IMR-90 (cell line): ENCODE results near the gene PLCH1. TPM values are rescaled to one million over a fixed set of nuclear protein-coding genes. Genes with fewer than 3 reads are reported as not detected.

Experiments
- ATAC-seq: fragments of 200-7000 bp; cut with Tn5 transposase; 2 replicates; pipeline ENCODE4 v1.9.1; 2020; ENCODE audit warnings: low read depth, mild to moderate bottlenecking, moderate library complexity
- BruUV-seq: library from RNA; stranded (reverse); fragments of 400-500 nt; replicated peaks from 2 replicates; lab custom pipeline; 2021; lab: Mats Ljungman, UMichigan
- CTCF ChIA-PET: fragments of 300-600 bp; formaldehyde crosslinking; extraction: SDS; loops from one replicate; lab custom pipeline; 2021; ENCODE audit warnings: antibody characterized with exemption; lab: Yijun Ruan, JAX
- POLR2A ChIA-PET: fragments of 300-600 bp; sonication (Branson Sonifier 250); formaldehyde crosslinking; loops from one replicate; lab custom pipeline; 2022; ENCODE audit warnings: antibody characterized with exemption; ENCODE audit not compliant: unreplicated experiment; lab: Charles Lee
- DNase-seq: peaks from one replicate; pipeline ENCODE4 v3.0.0; 2013
- H2AFZ ChIP-seq: replicated peaks from 2 replicates; pipeline ENCODE3; 2013; ENCODE audit warnings: low read length, mild to moderate bottlenecking; ENCODE audit not compliant: poor library complexity
- H2AK5ac ChIP-seq: 2 replicates; pipeline ENCODE4 v1.6.1; 2013; ENCODE audit warnings: low read depth, low read length, inconsistent platforms
- H2AK9ac ChIP-seq: replicated peaks from 2 replicates; pipeline ENCODE3; 2013; ENCODE audit warnings: mild to moderate bottlenecking, low read depth, low read length, moderate library complexity; ENCODE audit not compliant: poor library complexity
- H2BK120ac ChIP-seq: 2 replicates; pipeline ENCODE4 v1.6.1; 2013; ENCODE audit warnings: low read depth, low read length, inconsistent platforms
- H2BK15ac ChIP-seq: 3 replicates; pipeline ENCODE4 v1.6.1; 2013; ENCODE audit warnings: low read depth, low read length, inconsistent platforms
- H2BK20ac ChIP-seq: 2 replicates; pipeline ENCODE4 v1.6.1; 2013; ENCODE audit warnings: low read depth, mild to moderate bottlenecking, inconsistent platforms, low read length, moderate library complexity
- H2BK5ac ChIP-seq: 2 replicates; pipeline ENCODE4 v1.6.1; 2013; ENCODE audit warnings: mild to moderate bottlenecking, low read depth, low read length, inconsistent platforms; ENCODE audit not compliant: poor library complexity, severe bottlenecking
- H3K14ac ChIP-seq: replicated peaks from 2 replicates; pipeline ENCODE4 v1.6.1; 2013; ENCODE audit warnings: low read depth, low read length, inconsistent platforms
- H3K18ac ChIP-seq: 2 replicates; pipeline ENCODE4 v1.6.1; 2013; ENCODE audit warnings: low read depth, low read length, control low read depth
- H3K23ac ChIP-seq: 2 replicates; pipeline ENCODE4 v1.6.1; 2013; ENCODE audit warnings: low read depth, low read length, inconsistent platforms
- H3K27ac ChIP-seq: 2 replicates; pipeline ENCODE4 v1.5.1; 2013; ENCODE audit warnings: mild to moderate bottlenecking, control low read depth, low read length; ENCODE audit not compliant: insufficient read depth
- H3K27me3 ChIP-seq: 2 replicates; pipeline ENCODE4 v1.6.1; 2013; ENCODE audit warnings: low read length; ENCODE audit not compliant: control insufficient read depth, insufficient read depth
- H3K36me3 ChIP-seq: 2 replicates; pipeline ENCODE4 v1.6.1; 2013; ENCODE audit warnings: low read length, mixed read lengths; ENCODE audit not compliant: control insufficient read depth, insufficient read depth
- H3K4ac ChIP-seq: 2 replicates; pipeline ENCODE4 v1.6.1; 2013; ENCODE audit warnings: low read depth, low read length, inconsistent platforms
- H3K4me1 ChIP-seq: 2 replicates; pipeline ENCODE4 v1.6.1; 2013; ENCODE audit warnings: low read length, mixed read lengths; ENCODE audit not compliant: control insufficient read depth, insufficient read depth
- H3K4me2 ChIP-seq: 2 replicates; pipeline ENCODE4 v1.6.1; 2013; ENCODE audit warnings: low read depth, mild to moderate bottlenecking, control low read depth, low read length, moderate library complexity
- H3K4me3 ChIP-seq: 2 replicates; pipeline ENCODE4 v1.5.1; 2013; ENCODE audit warnings: low read depth, mild to moderate bottlenecking, control low read depth, low read length, moderate library complexity; ENCODE audit not compliant: insufficient read depth
- H3K56ac ChIP-seq: 2 replicates; pipeline ENCODE4 v1.6.1; 2013; ENCODE audit warnings: low read length, inconsistent platforms; ENCODE audit not compliant: insufficient read depth; ENCODE audit errors: extremely low read depth
- H3K79me1 ChIP-seq, 2 experiments: 2 replicates each; pipeline ENCODE4 v1.6.1; 2013; ENCODE audit warnings: low read length in 2 of 2, inconsistent platforms in 1 of 2, low read depth in 1 of 2
- H3K9ac ChIP-seq: 2 replicates; pipeline ENCODE4 v1.6.1; 2013; ENCODE audit warnings: low read depth, low read length, control low read depth
- H3K9me1 ChIP-seq: 2 replicates; pipeline ENCODE4 v1.6.1; 2013; ENCODE audit warnings: low read length, inconsistent platforms; ENCODE audit not compliant: insufficient read depth
- H3K9me3 ChIP-seq: 2 replicates; pipeline ENCODE4 v1.6.1; 2013; ENCODE audit warnings: low read length; ENCODE audit not compliant: control insufficient read depth, insufficient read depth
- H4K20me1 ChIP-seq: 2 replicates; pipeline ENCODE4 v1.6.1; 2013; ENCODE audit warnings: low read length, inconsistent platforms; ENCODE audit not compliant: insufficient read depth
- H4K5ac ChIP-seq: 2 replicates; pipeline ENCODE4 v1.6.1; 2013; ENCODE audit warnings: mild to moderate bottlenecking, low read depth, low read length, control low read depth
- H4K8ac ChIP-seq, 2 experiments: 2 replicates each; pipeline ENCODE4 v1.6.1; 2013; ENCODE audit warnings: low read depth in 2 of 2, low read length in 2 of 2, control low read depth in 1 of 2, inconsistent platforms in 1 of 2
- H4K91ac ChIP-seq: 2 replicates; pipeline ENCODE4 v1.6.1; 2013; ENCODE audit warnings: low read depth, low read length, inconsistent platforms; ENCODE audit not compliant: insufficient read depth
- ELK1 ChIP-seq: fragments of 150-350 bp; IDR thresholded peaks from 2 replicates; pipeline ENCODE4 v1.6.1; 2016; ENCODE audit warnings: low read depth, mild to moderate bottlenecking, low read length, moderate library complexity, borderline replicate concordance
- MAFK ChIP-seq: IDR thresholded peaks from 2 replicates; pipeline ENCODE4 v1.6.1; 2012; ENCODE audit warnings: low read depth, low read length, improper control_type of control experiment
- WGBS, 2 experiments: methylation state at CpG; one replicate each; pipeline versions ENCODE4 v1.1.5 to v1.1.7; 2013; ENCODE audit warnings: missing lambda C conversion rate in 2 of 2; ENCODE audit not compliant: insufficient read length in 1 of 2; ENCODE audit errors: extremely low coverage in 2 of 2; 5-methylcytosine and 5-hydroxymethylcytosine counted together
- dilution Hi-C: fragments of 300-500 bp; cut with HindIII; formaldehyde crosslinking; loops from one replicate; pipeline ENCODE4 v1.14.3; 2018; ENCODE audit warnings: low sequenced_read_pairs; ENCODE audit not compliant: unreplicated experiment
- in situ Hi-C: fragments of 300-500 bp; cut with MboI; formaldehyde crosslinking; loops from 3 replicates; pipeline ENCODE4 v1.14.3; 2019; ENCODE audit warnings: low sequenced_read_pairs, inconsistent platforms, mixed read lengths
- intact Hi-C: fragments of 100-400 bp; cut with micrococcal nuclease; formaldehyde crosslinking; loops from 2 replicates; pipeline ENCODE4 v1.10.0; 2022
- polyA plus RNA-seq, 3 experiments: library from polyadenylated mRNA; depleted of rRNA; stranded (reverse); fragments of >200 nt; gene quantifications; 2 replicates each; pipeline ENCODE4 v1.2.3, GENCODE V29; 2012; ENCODE audit warnings: low replicate concordance in 1 of 3
- total RNA-seq: library from RNA; depleted of rRNA; stranded (reverse); fragments of >200 nt; gene quantifications from 2 replicates; pipeline ENCODE4 v1.2.3, GENCODE V29; 2012

PLCH1 gene
- total and polyA plus RNA-seq, 2 of the 4 experiments (the other 2 are of a cell fraction) = not detected

- peak; percentile 45; the same call in 1 of the 2 replicates for TF ChIP-seq MAFK
- TF ChIP-seq ELK1 = no peak
- in situ Hi-C loops = no loop called here
These were observed 316.3 kb downstream of the PLCH1 start for GRCh38 chr3:155428563-155428962.

More at GRCh38 chr3:155428563-155428962, 316.3 kb downstream of the PLCH1 start:
- H3K27me3 ChIP-seq = no peaks in the 10 kb centered on the region
- CTCF ChIA-PET = no interaction called here
- H3K14ac ChIP-seq = no peak overlapping the region
- H3K9me3 ChIP-seq = peaks cover 10% of the 10 kb centered on the region
- ATAC-seq = peak; percentile 71
- H4K20me1 ChIP-seq = no peaks in the 10 kb centered on the region; the same call in 1 of the 2 replicates
- H3K27ac ChIP-seq = no peak overlapping the region
- H3K56ac ChIP-seq = no peak overlapping the region
- no peaks in the 10 kb centered on the region for H3K9me1 ChIP-seq
- DNase-seq = peak; percentile 72
- no peak overlapping the region for H2BK15ac ChIP-seq
- no peaks in the 10 kb centered on the region for H3K36me3 ChIP-seq
- BruUV-seq = no TSS peak
- no peak overlapping the region for H4K8ac ChIP-seq
- dilution Hi-C loops (no loop called here), intact Hi-C loops (no loop called here)
- H3K4me1 ChIP-seq = no peaks in the 10 kb centered on the region
- no peak overlapping the region for H2AFZ ChIP-seq
- no peak overlapping the region for H3K9ac ChIP-seq
- H3K18ac ChIP-seq = no peak overlapping the region
- WGBS, 2 experiments = 71% methylated on average over 1 of the region's 4 CpGs; no CpG with 5 or more reads in 1 of the 2 experiments
- POLR2A ChIA-PET = no interaction called here
- no peak overlapping the region for H2BK20ac ChIP-seq
- H3K4ac ChIP-seq = no peak overlapping the region
- no peak overlapping the region for H2AK9ac ChIP-seq
- no peak overlapping the region for H2AK5ac ChIP-seq
- H2BK5ac ChIP-seq = peak overlapping the region; percentile 50
- no peak overlapping the region for H3K4me2 ChIP-seq
- H3K79me1 ChIP-seq = no peaks in the 10 kb centered on the region
- H4K5ac ChIP-seq = no peak overlapping the region
- H4K91ac ChIP-seq = no peak overlapping the region
- H3K23ac ChIP-seq = no peak overlapping the region
- H3K4me3 ChIP-seq = no peak overlapping the region
- no peak overlapping the region for H2BK120ac ChIP-seq
